Thoracic aorta (tissue), 2 donors: ENCODE measurements around the gene MORN1. TPM values are rescaled to one million over a fixed set of nuclear protein-coding genes. Genes with fewer than 3 reads are reported as not detected.

ENCODE experiments used
- ATAC-seq: fragments of 150-250 bp; one replicate; pipeline ENCODE4 v1.8.0; 2017; ENCODE audit warnings: low read depth; ENCODE audit not compliant: insufficient number of reproducible peaks, low FRiP score
- DNase-seq: peaks from one replicate; pipeline ENCODE4 v3.0.0-alpha.2; 2020; ENCODE audit warnings: low spot score
- H3K27ac ChIP-seq, 2 donors: fragments of 200-600 bp; sonication (generic); 1 replicate in 1 of 2; 2 replicates in 1 of 2; pipeline ENCODE4 v1.5.1; 2016; ENCODE audit warnings: mild to moderate bottlenecking in 2 of 2, moderate library complexity in 2 of 2
- H3K27me3 ChIP-seq: fragments of 200-600 bp; sonication (generic); replicated peaks from 2 replicates; pipeline ENCODE4 v1.6.0; 2016; ENCODE audit warnings: mild to moderate bottlenecking; ENCODE audit not compliant: insufficient read depth
- H3K36me3 ChIP-seq: fragments of 200-600 bp; sonication (generic); one replicate; pipeline ENCODE4 v1.5.1; 2016
- H3K4me1 ChIP-seq, 2 donors: fragments of 200-600 bp; sonication (generic); 1 replicate in 1 of 2; 2 replicates in 1 of 2; pipeline versions ENCODE4 v1.5.1 to v1.6.0; 2016; ENCODE audit warnings: low read depth in 2 of 2, mild to moderate bottlenecking in 1 of 2; ENCODE audit not compliant: control insufficient read depth in 1 of 2
- H3K4me3 ChIP-seq: fragments of 200-600 bp; sonication (generic); 2 replicates; pipeline ENCODE4 v1.5.1; 2016; ENCODE audit warnings: mild to moderate bottlenecking
- H3K9me3 ChIP-seq: fragments of 200-600 bp; sonication (generic); 2 replicates; pipeline ENCODE4 v1.5.1; 2016
- CTCF ChIP-seq: fragments of 200-600 bp; sonication (generic); IDR thresholded peaks from one replicate; pipeline ENCODE4 v1.5.1; 2019; ENCODE audit warnings: antibody characterized with exemption
- total RNA-seq, 2 donors: library from RNA; depleted of rRNA; stranded (reverse); fragments of >200 nt; gene quantifications; one replicate each; pipeline versions ENCODE4 v1.1.0 to v1.2.3, GENCODE V29; 2016

Gene MORN1
- total RNA-seq, 2 donors from 2014 or later: 7.1 to 13.8 TPM

GRCh38 chr1:2347409-2347785 lies 44.0 kb downstream of the MORN1 start:
- DNase-seq: no peak

GRCh38 chr1:2346691-2347408 lies 44.5 kb downstream of the MORN1 start:
- Histone ChIP-seq H3K4me1 (no peaks in the 10 kb centered on the region), H3K4me3 (no peak overlapping the region), H3K36me3 (no peaks in the 10 kb centered on the region), H3K27me3 (no peaks in the 10 kb centered on the region), H3K27ac (no peak overlapping the region), H3K9me3 (no peaks in the 10 kb centered on the region)
- TF ChIP-seq CTCF: no peak
- DNase-seq (no peak), ATAC-seq (no peak)

More at GRCh38 chr1:2347409-2347785, 44.0 kb downstream of the MORN1 start:
- Histone ChIP-seq H3K36me3 (no peaks in the 10 kb centered on the region), H3K9me3 (no peaks in the 10 kb centered on the region), H3K27me3 (no peaks in the 10 kb centered on the region), H3K4me1 (no peaks in the 10 kb centered on the region), H3K4me3 (no peak overlapping the region), H3K27ac (no peak overlapping the region)
- no peak for TF ChIP-seq CTCF
- no peak for ATAC-seq

GRCh38 chr1:2345297-2346075 lies 45.9 kb downstream of the MORN1 start:
- Histone ChIP-seq H3K4me3 (no peak overlapping the region), H3K27ac (no peak overlapping the region), H3K4me1 (no peaks in the 10 kb centered on the region), H3K9me3 (no peaks in the 10 kb centered on the region), H3K36me3 (no peaks in the 10 kb centered on the region), H3K27me3 (no peaks in the 10 kb centered on the region)
- DNase-seq (no peak), ATAC-seq (no peak)
- no peak for TF ChIP-seq CTCF

- H3K36me3 ChIP-seq: no peaks in the 10 kb centered on the region
- no peak for DNase-seq
- H3K9me3 ChIP-seq: no peaks in the 10 kb centered on the region
- no peak overlapping the region for H3K4me3 ChIP-seq
- H3K27ac ChIP-seq: no peak overlapping the region
- no peaks in the 10 kb centered on the region for H3K4me1 ChIP-seq
- no peaks in the 10 kb centered on the region for H3K27me3 ChIP-seq
- ATAC-seq: no peak
- TF ChIP-seq CTCF: no peak
These were observed 46.5 kb downstream of the MORN1 start for GRCh38 chr1:2344744-2345296.

GRCh38 chr1:2344121-2344681 lies 47.2 kb downstream of the MORN1 start:
- H3K27me3 ChIP-seq: no peaks in the 10 kb centered on the region
- ATAC-seq: no peak
- TF ChIP-seq CTCF: no peak

More at GRCh38 chr1:2344121-2344681, 47.2 kb downstream of the MORN1 start:
- Histone ChIP-seq H3K27ac (no peak overlapping the region), H3K9me3 (no peaks in the 10 kb centered on the region), H3K36me3 (no peaks in the 10 kb centered on the region), H3K4me3 (no peak overlapping the region), H3K4me1 (no peaks in the 10 kb centered on the region)
- DNase-seq: no peak
